ENCODE measurements around the gene ENOSF1. TPM values are rescaled to one million over a fixed set of nuclear protein-coding genes. Genes with fewer than 3 reads are reported as not detected.

The ENOSF1 gene
- polyA plus RNA-seq, 2 of the 4 experiments (the other 2 are of a cell fraction) = 27.3 to 30.0 TPM

DNA sequence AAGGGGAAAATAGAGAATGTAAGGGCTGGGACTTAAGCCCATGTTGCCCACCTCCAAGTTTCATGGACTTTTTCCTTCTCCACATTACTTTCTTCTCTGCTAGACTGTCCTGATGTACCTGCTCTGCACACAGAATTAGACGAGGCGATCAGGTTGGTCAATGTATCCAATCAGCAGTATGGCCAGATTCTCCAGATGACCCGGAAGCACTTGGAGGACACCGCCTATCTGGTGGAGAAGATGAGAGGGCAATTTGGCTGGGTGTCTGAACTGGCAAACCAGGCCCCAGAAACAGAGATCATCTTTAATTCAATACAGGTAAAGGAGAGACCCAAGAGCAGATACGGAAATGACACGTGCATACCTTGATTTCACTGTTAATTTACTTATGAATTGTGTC is 71.2 kb downstream of the ENOSF1 start:
- CTCF ChIA-PET = interaction anchor here (0.7 kb wide), 1 partner anchor 13 kb away, joined by 4 read pairs; no protein-coding TSS in a partner anchor
- no peak overlapping the region for H3K27ac ChIP-seq
- no peak overlapping the region for H3K4me2 ChIP-seq
- no peaks in the 10 kb centered on the region for H3K9me3 ChIP-seq
- POLR2A ChIA-PET = no interaction called here
- no peak overlapping the region for H3K4me3 ChIP-seq
- no peaks in the 10 kb centered on the region for H3K4me1 ChIP-seq
- no peak for FAIRE-seq
- TF ChIP-seq ZFP36 (IDR thresholded peaks at IDR 0.05; ENCODE audit: borderline replicate concordance, partially characterized antibody) (no peak), NPAS2 (CRISPR knock-in tag; IDR thresholded peaks at IDR 0.05; ENCODE audit: borderline replicate concordance) (no peak), POLR2AphosphoS2 (conservative IDR thresholded peaks at IDR 0.05; ENCODE audit: low read length) (no peak)
- TF ChIP-seq, protein P1, sequence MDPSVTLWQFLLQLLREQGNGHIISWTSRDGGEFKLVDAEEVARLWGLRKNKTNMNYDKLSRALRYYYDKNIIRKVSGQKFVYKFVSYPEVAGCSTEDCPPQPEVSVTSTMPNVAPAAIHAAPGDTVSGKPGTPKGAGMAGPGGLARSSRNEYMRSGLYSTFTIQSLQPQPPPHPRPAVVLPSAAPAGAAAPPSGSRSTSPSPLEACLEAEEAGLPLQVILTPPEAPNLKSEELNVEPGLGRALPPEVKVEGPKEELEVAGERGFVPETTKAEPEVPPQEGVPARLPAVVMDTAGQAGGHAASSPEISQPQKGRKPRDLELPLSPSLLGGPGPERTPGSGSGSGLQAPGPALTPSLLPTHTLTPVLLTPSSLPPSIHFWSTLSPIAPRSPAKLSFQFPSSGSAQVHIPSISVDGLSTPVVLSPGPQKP (IDR thresholded peaks at IDR 0.05; ENCODE audit: low read depth, low read length) = no peak
- no peak for DNase-seq (ENCODE audit: low read depth in 1 of 2, low spot score in 1 of 2)
- WGBS (ENCODE audit: missing lambda C conversion rate) = 90% methylated on average over 6 of the region's 6 CpGs
- ATAC-seq = no peak

DNA sequence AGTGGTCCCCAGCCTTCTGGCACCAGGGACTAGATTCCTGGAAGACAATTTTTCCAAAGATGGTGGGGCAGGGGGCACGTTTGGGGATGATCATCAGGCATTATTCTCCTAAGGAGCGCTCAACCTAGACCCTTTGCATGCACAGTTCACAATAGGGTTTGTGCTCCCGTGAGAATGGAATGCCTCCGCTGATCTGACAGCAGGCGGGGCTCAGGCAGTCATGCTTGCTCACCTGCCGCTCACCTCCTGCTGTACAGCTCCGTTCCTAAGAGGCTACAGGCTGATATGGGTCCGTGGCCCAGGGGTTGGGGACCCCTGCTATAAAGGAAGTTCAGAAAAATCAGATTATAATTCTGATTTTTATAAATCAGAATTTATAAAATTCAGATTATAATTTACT is 77.3 kb downstream of the ENOSF1 start:
- 72% methylated on average over 8 of the region's 8 CpGs for WGBS (ENCODE audit: missing lambda C conversion rate)
- DNase-seq (ENCODE audit: low read depth in 1 of 2, low spot score in 1 of 2) = no peak
- Histone ChIP-seq H3K9me3 (no peaks in the 10 kb centered on the region), H3K27ac (no peak overlapping the region), H3K4me3 (no peak overlapping the region), H3K4me2 (no peak overlapping the region), H3K4me1 (no peaks in the 10 kb centered on the region)
- FAIRE-seq = no peak
- CTCF ChIA-PET = no interaction called here
- POLR2A ChIA-PET = no interaction called here
- no peak for ATAC-seq
- TF ChIP-seq, protein P2, sequence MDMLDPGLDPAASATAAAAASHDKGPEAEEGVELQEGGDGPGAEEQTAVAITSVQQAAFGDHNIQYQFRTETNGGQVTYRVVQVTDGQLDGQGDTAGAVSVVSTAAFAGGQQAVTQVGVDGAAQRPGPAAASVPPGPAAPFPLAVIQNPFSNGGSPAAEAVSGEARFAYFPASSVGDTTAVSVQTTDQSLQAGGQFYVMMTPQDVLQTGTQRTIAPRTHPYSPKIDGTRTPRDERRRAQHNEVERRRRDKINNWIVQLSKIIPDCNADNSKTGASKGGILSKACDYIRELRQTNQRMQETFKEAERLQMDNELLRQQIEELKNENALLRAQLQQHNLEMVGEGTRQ (IDR thresholded peaks at IDR 0.05) = no peak
- TF ChIP-seq CHD2 (IDR thresholded peaks at IDR 0.05; ENCODE audit: low read length, partially characterized antibody) = no peak
- TF ChIP-seq, protein P3, sequence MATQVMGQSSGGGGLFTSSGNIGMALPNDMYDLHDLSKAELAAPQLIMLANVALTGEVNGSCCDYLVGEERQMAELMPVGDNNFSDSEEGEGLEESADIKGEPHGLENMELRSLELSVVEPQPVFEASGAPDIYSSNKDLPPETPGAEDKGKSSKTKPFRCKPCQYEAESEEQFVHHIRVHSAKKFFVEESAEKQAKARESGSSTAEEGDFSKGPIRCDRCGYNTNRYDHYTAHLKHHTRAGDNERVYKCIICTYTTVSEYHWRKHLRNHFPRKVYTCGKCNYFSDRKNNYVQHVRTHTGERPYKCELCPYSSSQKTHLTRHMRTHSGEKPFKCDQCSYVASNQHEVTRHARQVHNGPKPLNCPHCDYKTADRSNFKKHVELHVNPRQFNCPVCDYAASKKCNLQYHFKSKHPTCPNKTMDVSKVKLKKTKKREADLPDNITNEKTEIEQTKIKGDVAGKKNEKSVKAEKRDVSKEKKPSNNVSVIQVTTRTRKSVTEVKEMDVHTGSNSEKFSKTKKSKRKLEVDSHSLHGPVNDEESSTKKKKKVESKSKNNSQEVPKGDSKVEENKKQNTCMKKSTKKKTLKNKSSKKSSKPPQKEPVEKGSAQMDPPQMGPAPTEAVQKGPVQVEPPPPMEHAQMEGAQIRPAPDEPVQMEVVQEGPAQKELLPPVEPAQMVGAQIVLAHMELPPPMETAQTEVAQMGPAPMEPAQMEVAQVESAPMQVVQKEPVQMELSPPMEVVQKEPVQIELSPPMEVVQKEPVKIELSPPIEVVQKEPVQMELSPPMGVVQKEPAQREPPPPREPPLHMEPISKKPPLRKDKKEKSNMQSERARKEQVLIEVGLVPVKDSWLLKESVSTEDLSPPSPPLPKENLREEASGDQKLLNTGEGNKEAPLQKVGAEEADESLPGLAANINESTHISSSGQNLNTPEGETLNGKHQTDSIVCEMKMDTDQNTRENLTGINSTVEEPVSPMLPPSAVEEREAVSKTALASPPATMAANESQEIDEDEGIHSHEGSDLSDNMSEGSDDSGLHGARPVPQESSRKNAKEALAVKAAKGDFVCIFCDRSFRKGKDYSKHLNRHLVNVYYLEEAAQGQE (IDR thresholded peaks at IDR 0.05) = no peak
- TF ChIP-seq NR3C1 (IDR thresholded peaks at IDR 0.05) = no peak
- TF ChIP-seq, protein P4, sequence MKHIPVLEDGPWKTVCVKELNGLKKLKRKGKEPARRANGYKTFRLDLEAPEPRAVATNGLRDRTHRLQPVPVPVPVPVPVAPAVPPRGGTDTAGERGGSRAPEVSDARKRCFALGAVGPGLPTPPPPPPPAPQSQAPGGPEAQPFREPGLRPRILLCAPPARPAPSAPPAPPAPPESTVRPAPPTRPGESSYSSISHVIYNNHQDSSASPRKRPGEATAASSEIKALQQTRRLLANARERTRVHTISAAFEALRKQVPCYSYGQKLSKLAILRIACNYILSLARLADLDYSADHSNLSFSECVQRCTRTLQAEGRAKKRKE (CRISPR knock-in tag; IDR thresholded peaks at IDR 0.05; ENCODE audit: low read depth) = no peak
- TF ChIP-seq HOXB13 (CRISPR knock-in tag; IDR thresholded peaks at IDR 0.05; ENCODE audit: low read depth) = no peak
- no peak for TF ChIP-seq HOXA7 (CRISPR knock-in tag; IDR thresholded peaks at IDR 0.05)
- TF ChIP-seq FOSL2 (IDR thresholded peaks at IDR 0.05) = no peak
- no peak for TF ChIP-seq FOSL2 (CRISPR knock-in tag; IDR thresholded peaks at IDR 0.05)
- no peak for TF ChIP-seq NFE2L2 (conservative IDR thresholded peaks at IDR 0.05; ENCODE audit: low read length)
- no peak for TF ChIP-seq ZFP36 (IDR thresholded peaks at IDR 0.05; ENCODE audit: borderline replicate concordance, partially characterized antibody)
- no peak for TF ChIP-seq JUNB (IDR thresholded peaks at IDR 0.05)
- TF ChIP-seq BHLHE40 (IDR thresholded peaks at IDR 0.05; ENCODE audit: low read depth, low read length) = no peak
- TF ChIP-seq, protein P5, sequence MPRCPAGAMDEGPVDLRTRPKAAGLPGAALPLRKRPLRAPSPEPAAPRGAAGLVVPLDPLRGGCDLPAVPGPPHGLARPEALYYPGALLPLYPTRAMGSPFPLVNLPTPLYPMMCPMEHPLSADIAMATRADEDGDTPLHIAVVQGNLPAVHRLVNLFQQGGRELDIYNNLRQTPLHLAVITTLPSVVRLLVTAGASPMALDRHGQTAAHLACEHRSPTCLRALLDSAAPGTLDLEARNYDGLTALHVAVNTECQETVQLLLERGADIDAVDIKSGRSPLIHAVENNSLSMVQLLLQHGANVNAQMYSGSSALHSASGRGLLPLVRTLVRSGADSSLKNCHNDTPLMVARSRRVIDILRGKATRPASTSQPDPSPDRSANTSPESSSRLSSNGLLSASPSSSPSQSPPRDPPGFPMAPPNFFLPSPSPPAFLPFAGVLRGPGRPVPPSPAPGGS (IDR thresholded peaks at IDR 0.05) = no peak
- TF ChIP-seq EHMT2 (IDR thresholded peaks at IDR 0.05; ENCODE audit: low read depth) = no peak
- no peak for TF ChIP-seq POLR2AphosphoS2 (conservative IDR thresholded peaks at IDR 0.05; ENCODE audit: low read length)
- TF ChIP-seq ZC3H11A (IDR thresholded peaks at IDR 0.05) = no peak
- TF ChIP-seq MAZ (IDR thresholded peaks at IDR 0.05; ENCODE audit: borderline replicate concordance, low read depth, low read length) = no peak
- no peak for TF ChIP-seq ZNF302 (CRISPR knock-in tag; IDR thresholded peaks at IDR 0.05)
- no peak for TF ChIP-seq RNF2 (IDR thresholded peaks at IDR 0.05; ENCODE audit: borderline replicate concordance, low read depth)

Measured in A549 (cell line).